CD4-positive, alpha-beta T cell treated with Interleukin-1 beta for 1 hour (primary cell): ENCODE measurements around the gene OR10H2.
"Not testable (repeated sequence)": the region's sequence is repeated elsewhere in the genome, so short reads cannot be mapped to it uniquely, and the experiment has no call there.

Experiments used
- DNase-seq, 2 donors: peaks; one replicate each; pipeline ENCODE4 v3.0.0-alpha.2; 2020 to 2022

Gene OR10H2

DNA sequence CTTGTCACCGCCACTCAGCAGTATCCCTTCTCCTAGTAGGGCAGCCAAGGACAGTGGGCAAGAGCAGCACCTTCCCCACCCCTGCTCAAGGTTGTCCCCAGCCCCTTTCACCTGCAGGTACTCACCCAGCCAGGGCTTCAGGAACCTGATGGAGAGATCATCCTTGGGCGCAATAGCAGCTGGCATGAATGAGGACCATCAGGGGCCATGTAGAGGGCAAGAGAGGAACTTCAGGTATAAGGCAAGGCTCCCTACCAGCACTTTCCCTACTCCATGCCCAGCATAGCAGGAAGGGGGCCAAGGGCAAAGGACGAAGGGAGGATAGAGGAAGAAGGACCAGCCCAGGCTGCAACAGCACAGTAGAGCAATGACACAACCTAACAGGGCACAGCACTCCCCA, 46.3 kb downstream of the OR10H2 start:
- DNase-seq: not testable (repeated sequence)

- DNase-seq: no peak
These were observed 47.4 kb downstream of the OR10H2 start for GRCh38 chr19:15775249-15775648.

GRCh38 chr19:15776264-15776663, 48.4 kb downstream of the OR10H2 start:
- DNase-seq: no peak

- no peak for DNase-seq
These were observed 49.5 kb downstream of the OR10H2 start for GRCh38 chr19:15776991-15777970.
